Kidney epithelial cell (primary cell): Measurements from ENCODE around the gene CBX5. TPM values are rescaled to one million over a fixed set of nuclear protein-coding genes. Genes with fewer than 3 reads are reported as not detected.

Experiments used
- DNase-seq: peaks from one replicate; pipeline ENCODE4 v3.0.0-alpha.2; 2010; ENCODE audit warnings: low read depth
- H3K27me3 ChIP-seq: 2 replicates; pipeline ENCODE4 v1.6.0; 2011; ENCODE audit warnings: low read length; ENCODE audit not compliant: control insufficient read depth, insufficient read depth
- H3K36me3 ChIP-seq: 2 replicates; pipeline ENCODE4 v1.5.1; 2011; ENCODE audit warnings: low read length; ENCODE audit not compliant: control insufficient read depth, insufficient read depth
- H3K4me3 ChIP-seq: 2 replicates; pipeline ENCODE4 v1.5.1; 2011; ENCODE audit warnings: low read depth, mild to moderate bottlenecking, control low read depth, low read length
- CTCF ChIP-seq: IDR thresholded peaks from 2 replicates; pipeline ENCODE4 v1.5.1; 2011; ENCODE audit warnings: mild to moderate bottlenecking, moderate library complexity, low read length, control low read depth, inconsistent platforms; ENCODE audit not compliant: insufficient read depth, poor library complexity, severe bottlenecking
- total RNA-seq: library from RNA; depleted of rRNA; stranded (reverse); fragments of >200 nt; gene quantifications from 2 replicates; pipeline ENCODE4 v1.2.3, GENCODE V29; 2015

The CBX5 gene
- total RNA-seq, 1 donor from 2014 or later: 63.8 TPM

- no peak for TF ChIP-seq CTCF
- Histone ChIP-seq H3K27me3 (peaks cover 4% of the 10 kb centered on the region), H3K36me3 (no peaks in the 10 kb centered on the region), H3K4me3 (no peak overlapping the region)
- no peak for DNase-seq
Observed at GRCh38 chr12:54294953-54295566, 15.1 kb upstream of the CBX5 start.

DNA sequence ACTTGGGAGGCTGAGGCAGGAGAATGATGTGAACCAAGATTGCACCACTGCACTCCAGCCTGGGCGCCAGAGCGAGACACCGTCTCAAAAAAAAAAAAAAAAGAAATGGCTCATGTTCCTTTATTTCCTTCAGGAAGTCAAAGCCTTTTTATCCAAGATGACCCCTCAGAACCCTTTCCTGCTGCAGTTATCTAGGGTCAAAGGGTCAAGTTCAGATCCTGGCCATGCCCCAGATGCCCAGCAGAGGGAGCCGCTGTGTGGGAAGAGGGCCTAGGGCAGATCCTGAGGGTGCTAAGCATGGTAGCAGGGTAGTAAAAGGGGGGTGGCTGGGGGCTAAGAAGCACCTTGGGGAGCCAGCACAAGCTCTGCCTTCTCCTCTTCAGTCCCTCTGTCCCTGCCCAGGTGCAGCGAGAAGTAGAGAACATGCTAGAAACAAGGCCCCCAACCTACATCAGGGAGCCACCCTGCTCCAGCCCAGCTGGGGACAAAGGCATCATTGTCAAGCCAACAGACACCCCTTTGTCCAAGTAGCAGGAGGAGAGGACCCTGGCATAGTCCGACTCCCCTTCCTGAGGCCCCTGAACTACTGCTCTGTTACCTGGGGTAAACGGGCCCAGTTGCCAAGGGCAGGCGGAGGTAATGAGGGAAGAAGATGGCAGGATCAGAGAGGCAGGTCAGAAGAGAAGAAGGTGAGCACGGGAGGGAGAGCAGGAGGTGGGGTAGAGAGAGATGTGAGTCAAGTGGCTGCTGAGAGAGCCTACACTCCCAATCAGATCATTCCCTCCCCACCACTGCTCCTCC lies 14.4 kb upstream of the CBX5 start:
- no peak overlapping the region for H3K4me3 ChIP-seq
- TF ChIP-seq CTCF: peak; percentile 72
- H3K36me3 ChIP-seq: no peaks in the 10 kb centered on the region
- no peaks in the 10 kb centered on the region for H3K27me3 ChIP-seq
- DNase-seq: no peak

DNA sequence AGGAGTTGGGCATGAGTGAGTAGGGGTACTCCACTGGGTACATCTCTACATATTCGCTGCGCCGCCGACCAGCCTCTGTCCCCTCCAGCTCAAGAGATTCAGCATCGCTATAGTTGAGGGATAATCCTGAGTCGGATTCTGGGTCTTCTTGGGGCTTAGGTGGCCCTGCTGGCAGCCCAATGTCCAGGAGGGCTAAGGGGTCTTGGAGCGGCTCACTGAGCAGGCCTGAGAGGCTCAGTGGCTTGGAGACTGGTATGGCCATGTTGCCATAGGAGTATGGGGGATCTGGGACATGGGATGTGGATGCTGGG lies 13.0 kb upstream of the CBX5 start:
- no peak for DNase-seq
- Histone ChIP-seq H3K4me3 (no peak overlapping the region), H3K36me3 (no peaks in the 10 kb centered on the region), H3K27me3 (no peaks in the 10 kb centered on the region)
- TF ChIP-seq CTCF: no peak

GRCh38 chr12:54292083-54292930 lies 12.4 kb upstream of the CBX5 start:
- no peak for TF ChIP-seq CTCF
- no peak overlapping the region for H3K4me3 ChIP-seq
- no peak for DNase-seq
- H3K27me3 ChIP-seq: no peaks in the 10 kb centered on the region
- peaks cover 2% of the 10 kb centered on the region for H3K36me3 ChIP-seq

DNA sequence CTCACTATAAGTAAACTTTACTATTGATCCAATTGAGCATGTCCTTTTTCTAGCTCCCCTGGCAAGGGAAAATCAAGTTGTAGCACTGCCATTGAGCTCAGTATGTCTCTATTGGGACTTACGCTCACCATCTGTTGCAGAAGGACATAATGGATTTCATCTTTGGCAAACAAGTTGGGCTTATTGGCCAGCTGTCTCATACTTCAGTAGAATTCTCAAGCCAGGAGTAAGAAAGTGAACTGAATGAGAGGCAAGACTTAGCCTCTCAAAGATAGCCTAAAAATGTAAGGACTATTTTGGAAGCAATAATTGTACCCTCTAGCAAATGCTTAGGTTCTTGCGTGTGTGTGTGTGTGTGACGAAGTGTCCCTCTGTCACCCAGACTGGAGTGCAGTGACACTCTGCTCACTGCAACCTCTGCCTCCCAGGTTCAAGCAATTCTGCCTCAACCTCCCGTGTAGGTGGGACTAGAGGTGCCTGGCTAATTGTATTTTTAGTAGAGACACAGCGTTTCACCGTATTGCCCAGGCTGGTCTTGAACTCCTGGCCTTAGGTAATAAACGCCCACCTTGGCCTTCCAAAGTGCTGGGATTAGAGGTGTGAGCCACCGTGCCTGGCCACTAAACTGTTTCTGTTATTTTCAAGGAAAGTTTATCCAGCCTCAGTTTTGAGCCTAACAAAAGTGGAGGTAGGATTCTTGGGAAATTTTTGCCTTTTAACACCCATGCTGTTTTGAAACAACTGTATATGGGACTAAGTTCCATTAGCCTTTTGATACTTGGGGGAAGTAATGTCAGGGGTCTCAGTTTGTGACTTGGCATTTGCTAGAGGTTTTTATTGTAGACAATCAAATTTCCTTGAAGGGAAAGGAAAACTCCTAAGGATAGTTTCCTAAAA lies 7.6 kb upstream of the CBX5 start:
- no peak overlapping the region for H3K4me3 ChIP-seq
- peaks cover 7% of the 10 kb centered on the region for H3K36me3 ChIP-seq
- TF ChIP-seq CTCF: no peak
- no peaks in the 10 kb centered on the region for H3K27me3 ChIP-seq
- DNase-seq: no peak
